HEK293T (cell line): ENCODE data around the gene RGS3.

Source experiments
- CTCF ChIA-PET: fragments of 350-600 bp; formaldehyde crosslinking; extraction: SDS; loops from one replicate; lab custom pipeline; 2021; ENCODE audit warnings: antibody characterized with exemption, inconsistent platforms; lab: Yijun Ruan, JAX
- POLR2A ChIA-PET: fragments of 350-600 bp; formaldehyde crosslinking; extraction: SDS; loops from one replicate; lab custom pipeline; 2020; ENCODE audit warnings: antibody characterized with exemption, inconsistent platforms; lab: Yijun Ruan, JAX
- DNase-seq: peaks from one replicate; pipeline ENCODE4 v3.0.0; 2012; ENCODE audit warnings: mixed read lengths; ENCODE audit errors: extremely low spot score
- ARNT ChIP-seq: fragments of 450-650 bp; IDR thresholded peaks from 2 replicates; pipeline ENCODE4 v1.6.1; 2017; ENCODE audit warnings: mild to moderate bottlenecking
- BHLHE40 ChIP-seq: fragments of 450-650 bp; IDR thresholded peaks from 2 replicates; pipeline ENCODE4 v1.6.1; 2016; ENCODE audit warnings: mild to moderate bottlenecking, moderate library complexity, borderline replicate concordance
- CTBP1 ChIP-seq: fragments of 450-650 bp; IDR thresholded peaks from 2 replicates; pipeline ENCODE4 v1.6.1; 2016; ENCODE audit warnings: borderline replicate concordance
- ELF4 ChIP-seq: fragments of 450-650 bp; IDR thresholded peaks from 2 replicates; pipeline ENCODE4 v1.6.1; 2017; ENCODE audit warnings: antibody characterized with exemption
- FOXA1 ChIP-seq: fragments of 450-650 bp; IDR thresholded peaks from 2 replicates; pipeline ENCODE4 v1.6.1; 2016; ENCODE audit warnings: mild to moderate bottlenecking
- FOXK2 ChIP-seq: fragments of 450-650 bp; IDR thresholded peaks from 2 replicates; pipeline ENCODE4 v1.6.1; 2016; ENCODE audit warnings: mild to moderate bottlenecking
- FOXM1 ChIP-seq: fragments of 450-650 bp; IDR thresholded peaks from 2 replicates; pipeline ENCODE4 v1.6.1; 2017; ENCODE audit warnings: mild to moderate bottlenecking, borderline replicate concordance
- HDGF ChIP-seq: fragments of 450-650 bp; IDR thresholded peaks from 2 replicates; pipeline ENCODE4 v1.6.1; 2017; ENCODE audit warnings: antibody characterized with exemption, borderline replicate concordance
- L3MBTL2 ChIP-seq: fragments of 450-650 bp; conservative IDR thresholded peaks from 2 replicates; pipeline ENCODE4 v1.6.1; 2016; ENCODE audit warnings: mild to moderate bottlenecking
- LEF1 ChIP-seq: fragments of 450-650 bp; IDR thresholded peaks from 2 replicates; pipeline ENCODE4 v1.6.1; 2017; ENCODE audit warnings: mild to moderate bottlenecking, borderline replicate concordance
- NFRKB ChIP-seq: fragments of 450-650 bp; IDR thresholded peaks from 2 replicates; pipeline ENCODE4 v1.6.1; 2016; ENCODE audit warnings: mild to moderate bottlenecking, moderate library complexity
- SP1 ChIP-seq: fragments of 450-650 bp; IDR thresholded peaks from 2 replicates; pipeline ENCODE4 v1.6.1; 2017
- SUZ12 ChIP-seq: fragments of 450-650 bp; IDR thresholded peaks from 2 replicates; pipeline ENCODE4 v1.6.1; 2016; ENCODE audit warnings: mild to moderate bottlenecking
- TARDBP ChIP-seq: fragments of 450-650 bp; IDR thresholded peaks from 2 replicates; pipeline ENCODE4 v1.6.1; 2016
- ZNF384 ChIP-seq: fragments of 450-650 bp; IDR thresholded peaks from 2 replicates; pipeline ENCODE4 v1.6.1; 2016
- TF ChIP-seq, protein P1 (sequence below): fragments of 450-650 bp; IDR thresholded peaks from 2 replicates; pipeline ENCODE4 v1.6.1; 2016

The RGS3 gene

GRCh38 chr9:113630386-113631136 lies 167.0 kb downstream of the RGS3 start:
- CTCF ChIA-PET, result no interaction called here
- TF ChIP-seq ELF4, result no peak
- TF ChIP-seq L3MBTL2, result no peak
- TF ChIP-seq, protein P1, sequence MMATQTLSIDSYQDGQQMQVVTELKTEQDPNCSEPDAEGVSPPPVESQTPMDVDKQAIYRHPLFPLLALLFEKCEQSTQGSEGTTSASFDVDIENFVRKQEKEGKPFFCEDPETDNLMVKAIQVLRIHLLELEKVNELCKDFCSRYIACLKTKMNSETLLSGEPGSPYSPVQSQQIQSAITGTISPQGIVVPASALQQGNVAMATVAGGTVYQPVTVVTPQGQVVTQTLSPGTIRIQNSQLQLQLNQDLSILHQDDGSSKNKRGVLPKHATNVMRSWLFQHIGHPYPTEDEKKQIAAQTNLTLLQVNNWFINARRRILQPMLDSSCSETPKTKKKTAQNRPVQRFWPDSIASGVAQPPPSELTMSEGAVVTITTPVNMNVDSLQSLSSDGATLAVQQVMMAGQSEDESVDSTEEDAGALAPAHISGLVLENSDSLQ, result no peak
- TF ChIP-seq NFRKB, result no peak
- TF ChIP-seq TARDBP, result no peak
- TF ChIP-seq FOXA1, result no peak
- no peak for TF ChIP-seq HDGF
- TF ChIP-seq FOXK2, result no peak
- TF ChIP-seq CTBP1, result no peak
- no peak for TF ChIP-seq ZNF384
- no peak for TF ChIP-seq FOXM1
- no peak for TF ChIP-seq SP1
- no peak for TF ChIP-seq SUZ12
- no peak for TF ChIP-seq LEF1
- no peak for TF ChIP-seq BHLHE40
- TF ChIP-seq ARNT, result no peak
- POLR2A ChIA-PET, result no interaction called here
- no peak for DNase-seq

DNA sequence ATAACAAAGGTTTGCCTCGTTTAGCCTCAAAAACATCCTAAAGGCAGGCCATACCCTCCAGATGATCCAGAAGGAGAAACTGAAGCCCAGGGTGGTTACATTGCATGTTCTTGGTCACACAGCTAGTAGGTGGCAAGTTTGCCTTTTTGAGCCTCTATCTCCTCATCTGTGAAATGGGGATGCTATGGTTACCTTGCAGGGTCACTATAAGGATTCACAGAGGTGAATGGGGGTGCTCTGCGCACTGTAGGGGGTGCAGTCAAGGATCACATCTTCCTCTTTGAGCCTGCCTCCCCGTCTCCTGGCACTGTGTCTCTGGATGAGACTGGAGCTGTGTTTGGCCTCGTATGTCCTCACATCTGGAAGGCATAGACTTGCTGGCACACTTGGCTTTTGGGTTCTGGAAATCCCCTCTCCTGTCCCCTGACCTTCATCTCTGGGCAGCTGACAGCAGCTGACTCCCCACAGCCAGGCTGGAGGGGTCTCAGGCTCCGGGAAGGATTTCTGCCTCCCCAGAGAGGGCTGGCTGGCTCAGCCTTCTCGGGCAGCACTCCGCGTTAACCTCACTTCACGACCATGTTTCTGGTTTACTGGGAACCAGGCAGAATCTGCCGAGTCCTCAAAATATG lies 167.7 kb downstream of the RGS3 start:
- DNase-seq, result no peak
- TF ChIP-seq BHLHE40 (no peak), LEF1 (no peak), L3MBTL2 (no peak), SP1 (no peak)
- POLR2A ChIA-PET, result no interaction called here
- CTCF ChIA-PET, result no interaction called here

- DNase-seq, result no peak
- ChIA-PET POLR2A (no interaction called here), CTCF (no interaction called here)
Observed at GRCh38 chr9:113631871-113632665, 168.5 kb downstream of the RGS3 start.

DNA sequence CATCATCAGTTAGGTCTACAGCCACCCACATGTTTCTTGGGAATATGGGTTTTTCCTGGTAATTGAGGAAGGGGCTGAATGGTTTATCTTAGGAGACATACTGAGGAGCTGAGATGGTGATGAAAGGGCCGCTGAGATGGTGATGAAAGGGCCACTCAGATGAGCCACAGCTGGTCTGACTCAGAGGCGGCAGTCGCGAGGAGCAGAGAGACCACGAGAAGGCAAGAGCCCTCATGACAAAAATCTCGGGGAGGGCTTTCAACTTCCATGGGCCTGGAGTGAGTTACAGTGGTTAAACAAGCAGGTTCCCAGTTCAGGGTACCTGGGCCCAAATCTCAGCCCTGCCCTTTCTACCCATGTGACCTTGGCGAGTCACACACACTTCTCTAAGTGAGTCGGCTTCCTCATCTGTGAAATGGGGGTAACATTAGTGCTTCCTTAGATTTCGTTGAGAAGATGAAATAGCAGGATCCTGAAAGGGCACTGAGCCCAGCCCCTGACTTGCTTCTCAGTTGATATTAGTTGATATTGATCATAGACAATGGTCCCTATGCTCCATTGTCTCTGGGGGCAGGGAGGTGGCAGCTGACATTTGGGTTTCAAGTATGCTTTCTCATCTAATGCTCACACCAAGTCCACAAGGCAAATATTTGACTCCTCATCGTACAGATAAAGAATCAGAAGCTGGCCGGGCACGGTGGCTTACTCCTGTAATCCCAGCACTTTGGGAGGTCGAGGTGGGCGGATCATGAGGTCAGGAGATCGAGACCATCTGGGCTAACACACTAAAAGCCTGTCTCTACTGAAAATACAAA lies 169.5 kb downstream of the RGS3 start:
- ChIA-PET POLR2A (no interaction called here), CTCF (no interaction called here)
- TF ChIP-seq FOXK2 (no peak), L3MBTL2 (no peak), CTBP1 (no peak), FOXM1 (no peak), ELF4 (no peak), SUZ12 (no peak), LEF1 (no peak), SP1 (no peak), TARDBP (no peak), ZNF384 (no peak), NFRKB (no peak), BHLHE40 (no peak), ARNT (no peak), HDGF (no peak), FOXA1 (no peak)
- TF ChIP-seq, protein P1, result no peak
- DNase-seq, result no peak

More at GRCh38 chr9:113631871-113632665, 168.5 kb downstream of the RGS3 start:
- TF ChIP-seq SP1 (no peak), L3MBTL2 (no peak), ARNT (no peak), NFRKB (no peak), ZNF384 (no peak)

GRCh38 chr9:113633782-113634595 lies 170.5 kb downstream of the RGS3 start:
- DNase-seq, result no peak
- CTCF ChIA-PET, result interaction anchor here (0.6 kb wide), 1 partner anchor 471 kb away, joined by 3 read pairs; no protein-coding TSS in a partner anchor
- POLR2A ChIA-PET, result no interaction called here
- TF ChIP-seq TARDBP (no peak), BHLHE40 (no peak), FOXM1 (no peak), LEF1 (no peak), FOXA1 (no peak), CTBP1 (no peak), ELF4 (no peak), SP1 (no peak), ZNF384 (no peak), SUZ12 (no peak), ARNT (no peak), NFRKB (no peak), L3MBTL2 (no peak), HDGF (no peak), FOXK2 (no peak)
- TF ChIP-seq, protein P1, result no peak
